Endodermal cell (in vitro differentiated cells): Measurements from ENCODE around the gene KLF18. TPM values are rescaled to one million over a fixed set of nuclear protein-coding genes. Genes with fewer than 3 reads are reported as not detected.
"Not testable (repeated sequence)": the region's sequence is repeated elsewhere in the genome, so short reads cannot be mapped to it uniquely, and the experiment has no call there.

Experiments used
- DNase-seq: peaks from one replicate; pipeline ENCODE4 v3.0.0-alpha.2; 2017
- H3K27ac ChIP-seq: 2 replicates; pipeline ENCODE4 v1.5.1; 2013; ENCODE audit warnings: mild to moderate bottlenecking, low read depth, low read length, moderate library complexity
- H3K27me3 ChIP-seq: 2 replicates; pipeline ENCODE4 v1.6.1; 2013; ENCODE audit warnings: mild to moderate bottlenecking, low read length, moderate library complexity; ENCODE audit not compliant: insufficient read depth, control insufficient read depth, poor library complexity, severe bottlenecking
- H3K36me3 ChIP-seq: 2 replicates; pipeline ENCODE4 v1.7.0; 2013; ENCODE audit warnings: mild to moderate bottlenecking, low read length, moderate library complexity; ENCODE audit not compliant: control insufficient read depth, insufficient read depth
- H3K4me1 ChIP-seq: one replicate; pipeline ENCODE4 v1.7.0; 2013; ENCODE audit warnings: low read length; ENCODE audit not compliant: control insufficient read depth, insufficient read depth
- H3K4me3 ChIP-seq: 2 replicates; pipeline ENCODE4 v1.5.1; 2013; ENCODE audit warnings: mild to moderate bottlenecking, low read length, moderate library complexity
- H3K9ac ChIP-seq: 2 replicates; pipeline ENCODE4 v1.6.1; 2013; ENCODE audit warnings: mild to moderate bottlenecking, low read length, moderate library complexity; ENCODE audit not compliant: poor library complexity, severe bottlenecking; ENCODE audit errors: extremely low read depth
- H3K9me3 ChIP-seq: 2 replicates; pipeline ENCODE4 v1.6.1; 2013; ENCODE audit warnings: mild to moderate bottlenecking, low read length, moderate library complexity; ENCODE audit not compliant: control insufficient read depth
- H3K27ac Mint-ChIP-seq: 2 replicates; pipeline ENCODE4 v1.8.0; 2020; ENCODE audit warnings: mixed read lengths
- H3K27me3 Mint-ChIP-seq: 2 replicates; pipeline ENCODE4 v1.8.0; 2021; ENCODE audit warnings: mild to moderate bottlenecking, mixed read lengths; ENCODE audit not compliant: insufficient read depth
- H3K36me3 Mint-ChIP-seq: 2 replicates; pipeline ENCODE4 v1.8.0; 2020; ENCODE audit warnings: low read depth, mixed read lengths
- H3K4me1 Mint-ChIP-seq: 2 replicates; pipeline ENCODE4 v1.8.0; 2020; ENCODE audit warnings: mixed read lengths
- H3K4me3 Mint-ChIP-seq: 2 replicates; pipeline ENCODE4 v1.8.0; 2020; ENCODE audit warnings: mild to moderate bottlenecking, moderate library complexity, mixed read lengths
- H3K9me3 Mint-ChIP-seq: 2 replicates; pipeline ENCODE4 v1.8.0; 2020; ENCODE audit warnings: mild to moderate bottlenecking, mixed read lengths
- WGBS, 2 experiments: methylation state at CpG; one replicate each; pipeline versions ENCODE4 v1.1.5 to v1.1.7; 2013; ENCODE audit warnings: missing lambda C conversion rate in 2 of 2, mixed read lengths in 1 of 2; ENCODE audit not compliant: insufficient coverage in 1 of 2, insufficient read length in 1 of 2; 5-methylcytosine and 5-hydroxymethylcytosine counted together
- total RNA-seq, 2 donors: library from RNA; stranded (reverse); fragmentation: NEBNext Ultra II Directional in 1 of 2; extraction: Animal tissue kit (Norgen Biotek cat#: 25700) in 1 of 2; gene quantifications; 2 replicates in 1 of 2; 3 replicates in 1 of 2; pipeline ENCODE4 v1.2.1, GENCODE V29; 2021
- TF ChIP-seq, protein P1 (sequence below): fragments of 200-600 bp; sonication (generic); conservative IDR thresholded peaks from 2 replicates; pipeline ENCODE4 v1.5.0; 2021; ENCODE audit warnings: antibody characterized with exemption, mild to moderate bottlenecking

The KLF18 gene
- total RNA-seq, 2 donors from 2014 or later: not detected

DNA sequence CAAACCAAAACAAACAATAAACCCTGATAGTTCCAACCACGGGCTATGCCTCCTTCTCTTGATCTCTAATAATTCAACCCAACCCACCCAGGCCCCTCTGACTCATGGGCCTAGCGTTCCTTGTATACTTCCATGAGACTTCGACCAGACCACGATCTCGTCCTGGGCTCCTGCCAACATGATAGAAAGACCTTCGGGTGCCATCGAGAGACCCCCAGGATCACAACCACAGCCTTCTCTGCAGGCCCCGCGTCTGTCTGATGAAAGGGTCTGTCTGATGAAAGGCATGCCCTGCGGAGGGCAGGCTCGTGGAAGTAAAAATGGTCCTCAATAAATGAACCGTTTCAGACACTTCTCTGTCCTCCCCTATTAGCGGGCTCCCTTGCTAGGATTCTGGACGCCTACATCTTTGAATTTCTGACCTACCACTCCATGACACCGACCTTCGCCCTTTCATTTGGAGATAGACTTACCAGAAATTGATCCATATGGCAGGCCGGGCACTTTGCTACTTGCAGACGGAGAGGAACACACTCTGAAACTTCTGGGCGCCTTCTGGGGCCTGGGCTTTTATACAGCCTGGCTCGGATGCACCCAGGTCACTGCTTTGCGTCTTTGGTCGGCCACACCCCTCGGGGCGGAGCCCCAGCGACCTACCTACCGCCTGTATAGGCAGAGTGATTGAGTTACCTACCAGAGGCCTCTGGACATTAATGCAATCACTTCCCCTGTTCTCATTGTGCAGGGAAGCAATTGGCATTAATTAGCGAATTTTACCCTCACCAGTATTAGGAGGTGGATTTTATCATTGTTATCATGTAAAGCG lies 5.3 kb upstream of the KLF18 start:
- WGBS, 2 experiments: 92 to 94% methylated on average over 23 to 28 of the region's 28 CpGs
- DNase-seq: no peak

GRCh38 chr1:44144962-44145756 lies 3.7 kb upstream of the KLF18 start:
- H3K4me3 Mint-ChIP-seq: no peak overlapping the region
- TF ChIP-seq, protein P1, sequence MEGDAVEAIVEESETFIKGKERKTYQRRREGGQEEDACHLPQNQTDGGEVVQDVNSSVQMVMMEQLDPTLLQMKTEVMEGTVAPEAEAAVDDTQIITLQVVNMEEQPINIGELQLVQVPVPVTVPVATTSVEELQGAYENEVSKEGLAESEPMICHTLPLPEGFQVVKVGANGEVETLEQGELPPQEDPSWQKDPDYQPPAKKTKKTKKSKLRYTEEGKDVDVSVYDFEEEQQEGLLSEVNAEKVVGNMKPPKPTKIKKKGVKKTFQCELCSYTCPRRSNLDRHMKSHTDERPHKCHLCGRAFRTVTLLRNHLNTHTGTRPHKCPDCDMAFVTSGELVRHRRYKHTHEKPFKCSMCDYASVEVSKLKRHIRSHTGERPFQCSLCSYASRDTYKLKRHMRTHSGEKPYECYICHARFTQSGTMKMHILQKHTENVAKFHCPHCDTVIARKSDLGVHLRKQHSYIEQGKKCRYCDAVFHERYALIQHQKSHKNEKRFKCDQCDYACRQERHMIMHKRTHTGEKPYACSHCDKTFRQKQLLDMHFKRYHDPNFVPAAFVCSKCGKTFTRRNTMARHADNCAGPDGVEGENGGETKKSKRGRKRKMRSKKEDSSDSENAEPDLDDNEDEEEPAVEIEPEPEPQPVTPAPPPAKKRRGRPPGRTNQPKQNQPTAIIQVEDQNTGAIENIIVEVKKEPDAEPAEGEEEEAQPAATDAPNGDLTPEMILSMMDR: no peak
- WGBS, 2 experiments: 92% methylated on average over 2 of the region's 2 CpGs; no CpG with 5 or more reads in 1 of the 2 experiments
- Histone ChIP-seq H3K9me3 (peaks cover 6% of the 10 kb centered on the region), H3K9ac (no peak overlapping the region), H3K27me3 (no peaks in the 10 kb centered on the region), H3K27ac (no peak overlapping the region), H3K36me3 (no peaks in the 10 kb centered on the region), H3K4me3 (no peak overlapping the region), H3K4me1 (no peaks in the 10 kb centered on the region)
- no peaks in the 10 kb centered on the region for H3K36me3 Mint-ChIP-seq
- no peaks in the 10 kb centered on the region for H3K4me1 Mint-ChIP-seq
- peaks cover 17% of the 10 kb centered on the region for H3K27me3 Mint-ChIP-seq
- H3K9me3 Mint-ChIP-seq: peaks cover 17% of the 10 kb centered on the region
- DNase-seq: no peak
- no peak overlapping the region for H3K27ac Mint-ChIP-seq

More for the DNA sequence above, 5.3 kb upstream of the KLF18 start:
- Histone ChIP-seq H3K27me3 (no peaks in the 10 kb centered on the region), H3K27ac (no peak overlapping the region), H3K4me1 (no peaks in the 10 kb centered on the region), H3K4me3 (no peak overlapping the region), H3K36me3 (no peaks in the 10 kb centered on the region), H3K9ac (no peak overlapping the region), H3K9me3 (peaks cover 6% of the 10 kb centered on the region)
- peaks cover 17% of the 10 kb centered on the region for H3K9me3 Mint-ChIP-seq
- H3K27me3 Mint-ChIP-seq: peaks cover 9% of the 10 kb centered on the region
- TF ChIP-seq, protein P1: no peak
- no peaks in the 10 kb centered on the region for H3K36me3 Mint-ChIP-seq
- H3K4me1 Mint-ChIP-seq: no peaks in the 10 kb centered on the region
- H3K27ac Mint-ChIP-seq: no peak overlapping the region
- H3K4me3 Mint-ChIP-seq: no peak overlapping the region

DNA sequence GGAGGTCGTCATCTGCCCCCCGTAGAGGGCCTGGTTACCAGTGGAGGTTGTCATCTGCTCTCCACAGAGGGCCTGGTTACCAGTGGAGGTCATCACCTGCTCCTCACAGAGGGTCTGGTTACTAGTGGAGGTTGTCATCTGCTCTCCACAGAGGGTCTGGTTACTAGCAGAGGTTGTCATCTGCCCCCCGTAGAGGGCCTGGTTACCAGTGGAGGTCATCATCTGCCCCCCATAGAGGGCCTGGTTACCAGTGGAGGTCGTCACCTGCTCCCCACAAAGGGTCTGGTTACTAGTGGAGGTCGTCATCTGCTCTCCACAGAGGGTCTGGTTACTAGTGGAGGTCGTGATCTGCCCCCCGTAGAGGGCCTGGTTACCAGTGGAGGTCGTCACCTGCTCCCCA lies 1.9 kb downstream of the KLF18 start:
- H3K9me3 ChIP-seq, H3K4me3 ChIP-seq, H3K9ac ChIP-seq, H3K9me3 Mint-ChIP-seq, H3K27ac Mint-ChIP-seq, DNase-seq, H3K36me3 Mint-ChIP-seq, H3K36me3 ChIP-seq, H3K27ac ChIP-seq, H3K4me1 ChIP-seq, H3K4me1 Mint-ChIP-seq, H3K4me3 Mint-ChIP-seq: not testable (repeated sequence)
- H3K27me3 Mint-ChIP-seq: peaks cover 35% of the 10 kb centered on the region
- peaks cover 23% of the 10 kb centered on the region for H3K27me3 ChIP-seq
- WGBS, 2 experiments: 93 to 100% methylated on average over 1 to 8 of the region's 8 CpGs
